Fibroblast of pulmonary artery (primary cell): ENCODE data around the gene LHPP.

ENCODE experiments used
- DNase-seq: peaks from one replicate; pipeline ENCODE4 v3.0.0-alpha.2; 2010; ENCODE audit warnings: low read depth
- H3K4me3 ChIP-seq: replicated peaks from 2 replicates; pipeline ENCODE4 v1.5.1; 2011; ENCODE audit warnings: low read depth, mild to moderate bottlenecking, control low read depth, low read length, moderate library complexity
- CTCF ChIP-seq: IDR thresholded peaks from 2 replicates; pipeline ENCODE4 v1.5.1; 2011; ENCODE audit warnings: mild to moderate bottlenecking, control low read depth, low read length, inconsistent platforms; ENCODE audit errors: missing control alignments

LHPP gene

GRCh38 chr10:124654686-124655085 is 193.1 kb downstream of the LHPP start:
- no peak overlapping the region for H3K4me3 ChIP-seq
- no peak for DNase-seq
- TF ChIP-seq CTCF: no peak

GRCh38 chr10:124655191-124656112 is 193.8 kb downstream of the LHPP start:
- TF ChIP-seq CTCF: no peak
- no peak overlapping the region for H3K4me3 ChIP-seq
- no peak for DNase-seq

DNA sequence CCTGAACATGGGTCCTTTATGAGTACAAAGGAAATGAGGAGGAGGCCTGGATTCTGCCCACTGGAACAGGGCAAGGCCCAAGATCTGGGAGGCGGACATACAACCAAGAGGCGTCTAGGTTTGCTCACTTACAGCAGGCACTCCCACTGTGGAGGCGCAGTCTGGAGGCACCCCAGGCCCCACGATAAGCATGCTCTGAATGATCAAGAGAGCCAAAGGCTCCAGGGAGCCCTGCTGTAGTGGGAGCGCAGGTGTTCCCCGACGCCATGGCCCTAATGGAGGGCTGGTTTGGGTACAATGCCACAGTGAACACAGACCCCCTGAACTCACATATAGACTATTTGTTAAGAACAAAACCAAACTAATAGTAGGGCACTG is 194.5 kb downstream of the LHPP start:
- no peak for TF ChIP-seq CTCF
- H3K4me3 ChIP-seq: no peak overlapping the region
- no peak for DNase-seq

GRCh38 chr10:124656541-124656940 is 194.9 kb downstream of the LHPP start:
- no peak for DNase-seq
- TF ChIP-seq CTCF: no peak
- no peak overlapping the region for H3K4me3 ChIP-seq

GRCh38 chr10:124657806-124658205 is 196.2 kb downstream of the LHPP start:
- no peak for TF ChIP-seq CTCF
- H3K4me3 ChIP-seq: no peak overlapping the region
- DNase-seq: no peak

DNA sequence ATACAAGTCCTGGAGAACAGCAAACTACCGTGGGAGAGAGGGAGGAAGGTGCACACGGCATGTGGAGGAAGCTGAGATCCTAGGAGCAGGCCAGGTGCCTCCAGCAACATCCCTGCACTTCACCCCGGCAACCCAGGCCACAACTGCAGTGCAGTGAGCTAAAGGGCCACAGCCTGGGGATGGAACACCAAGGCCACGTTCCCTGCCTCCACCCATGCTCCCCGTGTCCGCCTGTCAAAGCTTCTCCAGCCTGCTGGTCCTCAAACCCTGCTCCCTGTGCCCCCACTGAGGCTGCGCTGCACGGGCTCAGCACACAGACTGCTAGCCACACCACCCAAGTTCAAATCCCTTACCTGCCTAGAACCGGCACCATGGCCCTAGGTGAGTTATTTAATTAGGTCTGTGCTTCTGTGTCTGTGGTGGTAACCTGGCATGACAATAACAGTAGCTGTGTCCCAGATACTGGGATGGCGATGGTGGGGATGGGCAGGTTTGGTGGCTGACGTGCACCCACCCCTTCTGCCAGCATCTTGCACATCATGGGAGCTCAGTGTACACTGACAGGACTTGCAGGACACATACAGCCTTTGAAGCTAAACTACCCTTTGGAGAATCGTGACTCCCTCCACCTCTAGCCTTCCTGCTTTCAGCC is 197.1 kb downstream of the LHPP start:
- DNase-seq: no peak
- no peak for TF ChIP-seq CTCF

More for the DNA sequence above, 197.1 kb downstream of the LHPP start:
- H3K4me3 ChIP-seq: no peak overlapping the region
